Stimulated activated CD8-positive, alpha-beta memory T cell treated with anti-CD3 and anti-CD28 coated beads, Interleukin-7, amount 100 ng/mL, for 24 hours (primary cell): ENCODE data around the gene SREBF2.

Source experiments
- DNase-seq: peaks from one replicate; pipeline ENCODE4 v3.0.0-alpha.2; 2020; ENCODE audit warnings: low read depth

Gene SREBF2

GRCh38 chr22:41832553-41833368, at the start of gene SREBF2:
TSS of gene SREBF2 (plus strand) at chr22:41833105. CDS start at chr22:41833271, 166 bp downstream.
- DNase-seq, result peak; percentile 98

DNA sequence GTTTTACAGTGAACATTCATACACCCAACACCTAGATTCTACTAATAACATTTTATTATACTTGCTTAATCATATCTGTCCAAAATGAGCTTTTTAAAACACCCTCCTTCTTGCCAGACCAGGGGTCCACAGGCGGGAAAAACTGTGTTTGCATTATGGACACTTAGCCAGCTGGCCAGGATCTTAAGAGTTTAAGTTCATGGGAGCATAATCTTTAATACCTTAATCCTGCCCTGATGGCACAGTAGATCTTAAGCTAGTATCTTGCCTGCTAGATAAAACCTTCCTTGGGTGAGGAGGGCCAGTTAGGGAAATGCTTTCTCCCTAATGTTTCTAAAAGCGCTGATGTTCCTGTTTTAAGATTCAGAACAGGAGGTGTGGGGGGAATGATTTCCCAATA, 45.6 kb upstream of the SREBF2 start:
- DNase-seq, result no peak

- no peak for DNase-seq
These were observed 39.0 kb upstream of the SREBF2 start for GRCh38 chr22:41793871-41794270.

- no peak for DNase-seq
These were observed 34.2 kb upstream of the SREBF2 start for GRCh38 chr22:41798736-41799135.

DNA sequence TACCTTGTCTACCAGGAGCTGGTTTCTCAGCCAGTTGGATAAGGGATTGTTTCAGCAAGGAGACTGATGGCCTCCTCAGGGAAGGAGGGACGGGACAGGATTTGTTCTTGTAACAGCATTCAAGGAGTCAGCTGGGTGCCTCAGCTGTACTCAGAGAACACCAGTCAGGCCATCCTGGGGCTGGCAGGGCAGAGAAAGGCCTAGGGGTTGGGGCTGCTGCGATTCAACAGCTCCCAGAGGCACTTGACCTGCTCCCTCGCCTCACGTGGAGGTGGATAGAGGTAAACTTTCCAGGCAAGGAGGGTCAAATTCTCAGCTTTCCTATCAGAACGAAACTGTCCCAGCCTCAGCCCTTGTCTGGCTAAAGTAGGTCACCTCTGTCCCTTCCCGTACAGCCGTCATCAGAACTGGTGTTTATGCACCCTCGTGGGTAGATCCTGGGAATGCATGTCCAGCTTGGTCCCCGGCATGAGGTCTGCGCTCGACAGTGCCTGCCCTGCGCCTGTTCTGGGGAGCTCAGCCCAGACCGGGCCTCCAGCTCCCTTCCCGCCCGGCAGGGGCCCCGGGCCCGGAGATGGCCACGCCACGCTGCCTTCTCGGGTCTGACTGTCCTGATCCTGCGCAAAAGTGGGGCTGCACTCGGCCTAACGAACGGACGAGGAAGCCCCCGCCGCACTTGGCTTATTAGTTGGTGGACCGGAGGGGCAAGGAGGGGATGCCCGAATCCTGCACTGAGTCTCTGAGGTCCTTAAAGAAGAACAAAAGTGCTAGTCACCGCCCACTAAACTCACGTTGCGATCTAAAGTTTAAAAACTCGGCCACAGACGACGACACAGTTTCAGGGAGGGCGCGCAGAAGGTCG, 33.2 kb upstream of the SREBF2 start:
- no peak for DNase-seq

- peak; percentile 75 for DNase-seq
These were observed 32.4 kb upstream of the SREBF2 start, which contains the start of gene CCDC134 for GRCh38 chr22:41800348-41801146. TSS of gene CCDC134 (plus strand) at chr22:41800679. CDS start at chr22:41808891, 8,212 bp downstream.

- DNase-seq, result no peak
These were observed 31.6 kb upstream of the SREBF2 start for GRCh38 chr22:41801147-41801819.

- no peak for DNase-seq
These were observed 31.0 kb upstream of the SREBF2 start for GRCh38 chr22:41801886-41802285.

GRCh38 chr22:41805639-41806038, 27.3 kb upstream of the SREBF2 start:
- DNase-seq, result no peak

GRCh38 chr22:41808400-41808799, 24.5 kb upstream of the SREBF2 start:
- DNase-seq, result no peak

GRCh38 chr22:41810022-41810421, 22.9 kb upstream of the SREBF2 start:
- no peak for DNase-seq

GRCh38 chr22:41812805-41813545, 19.9 kb upstream of the SREBF2 start:
- DNase-seq, result no peak

GRCh38 chr22:41813726-41814410, 19.0 kb upstream of the SREBF2 start:
- no peak for DNase-seq

DNA sequence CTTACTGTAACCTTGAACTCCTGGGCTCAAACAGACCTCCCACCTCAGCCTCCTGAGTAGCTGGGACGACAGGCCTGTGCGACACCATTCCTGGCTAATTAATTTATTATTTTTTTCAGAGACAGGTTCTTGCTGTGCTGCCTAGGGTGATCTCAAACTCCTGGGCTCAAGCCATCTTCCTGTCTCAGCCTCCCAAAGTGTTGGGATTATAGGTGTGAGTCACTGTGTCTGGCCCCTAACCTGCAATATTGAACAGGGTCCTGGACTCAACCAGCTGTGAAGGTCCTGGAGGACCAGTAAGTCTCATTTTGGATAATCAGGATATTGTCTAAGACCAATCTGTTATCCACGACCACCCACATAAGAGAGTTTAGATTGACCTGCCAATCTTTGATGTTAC, 17.2 kb upstream of the SREBF2 start:
- DNase-seq, result no peak

DNA sequence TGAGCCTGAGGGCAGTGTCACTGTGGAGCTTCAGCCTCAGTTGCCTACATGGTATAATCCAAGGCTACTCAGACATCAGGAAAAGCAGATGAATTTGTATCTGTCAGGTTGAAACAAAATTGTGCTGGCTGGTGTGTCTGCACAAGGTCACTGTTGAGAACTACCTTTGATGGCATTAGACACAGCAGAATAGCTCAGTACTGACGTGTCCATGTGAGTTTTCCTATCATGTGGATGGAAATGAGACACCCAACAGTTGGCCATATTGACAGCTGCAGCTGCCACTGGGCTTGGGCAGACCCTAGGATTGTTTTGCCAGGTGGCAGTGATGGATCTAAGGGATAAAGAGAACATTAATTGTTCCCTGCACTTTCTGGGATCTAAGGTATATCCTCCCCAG, 16.7 kb upstream of the SREBF2 start:
- no peak for DNase-seq

DNA sequence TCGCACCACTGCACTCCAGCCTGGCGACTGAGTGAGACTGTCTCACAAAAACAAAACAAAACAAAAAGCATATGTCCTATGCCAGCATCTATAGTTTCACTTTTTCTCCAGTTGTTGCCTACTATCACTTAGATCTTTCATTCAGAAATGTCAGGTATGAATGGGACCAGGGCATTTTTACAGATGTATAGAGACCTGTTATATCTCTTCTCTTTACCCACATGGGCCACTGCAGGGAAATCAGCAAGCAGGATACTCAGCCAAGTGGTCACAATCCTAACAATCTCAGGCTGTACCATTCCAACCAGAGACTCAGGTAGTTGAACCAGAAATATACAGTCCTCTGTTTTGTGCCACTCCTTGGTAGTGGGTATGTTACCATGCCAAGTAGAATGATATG, 16.0 kb upstream of the SREBF2 start:
- DNase-seq, result no peak

GRCh38 chr22:41818011-41818410, 14.9 kb upstream of the SREBF2 start:
- no peak for DNase-seq

GRCh38 chr22:41818596-41818995, 14.3 kb upstream of the SREBF2 start:
- DNase-seq, result no peak

DNA sequence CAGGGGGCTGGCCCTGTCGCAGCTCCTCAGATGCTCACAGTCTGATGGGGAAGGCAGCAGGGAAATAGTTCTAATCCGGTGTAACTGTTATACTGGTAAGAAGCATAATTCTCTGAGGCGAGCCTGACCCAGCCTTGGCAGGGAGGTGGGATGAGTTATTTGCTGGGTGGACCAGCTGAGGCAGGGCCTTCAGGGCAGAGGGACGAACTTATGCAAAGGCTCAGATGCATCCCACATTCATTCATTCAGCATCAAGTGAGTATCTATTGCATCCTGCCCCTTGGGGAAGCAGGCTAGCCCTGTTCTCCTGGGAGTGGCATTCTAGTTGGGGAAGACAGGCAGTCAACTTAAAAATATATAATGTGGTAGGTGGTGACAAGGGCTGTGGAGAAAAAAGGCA, 13.6 kb upstream of the SREBF2 start:
- no peak for DNase-seq

DNA sequence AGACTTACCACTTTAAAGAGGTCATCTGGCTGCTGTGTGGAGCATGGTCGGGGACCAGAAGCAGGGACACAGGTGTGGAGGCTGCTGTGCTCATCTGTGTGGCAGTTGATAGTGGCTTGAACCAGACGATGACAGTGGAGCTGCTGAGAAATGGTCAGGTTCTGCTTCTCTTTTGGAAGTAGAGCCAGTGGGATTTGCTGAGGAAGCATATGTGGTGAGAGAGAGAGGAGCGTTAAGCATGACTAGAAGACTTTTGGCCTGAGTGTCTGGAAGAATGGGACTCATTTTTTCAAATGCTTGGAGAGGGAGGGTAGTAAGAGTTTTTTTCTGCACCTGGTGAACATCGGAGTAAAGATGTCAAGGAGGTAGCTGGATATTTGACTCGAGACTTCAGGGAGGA, 12.5 kb upstream of the SREBF2 start:
- DNase-seq, result no peak
